GM19455 (cell line): Measurements from ENCODE around the gene PLXND1.

Source experiments
- ATAC-seq: cut with Tn5 transposase; IDR thresholded peaks from one replicate; pipeline ENCODE4 v1.9.1; 2021; ENCODE audit not compliant: unreplicated experiment

The PLXND1 gene

DNA sequence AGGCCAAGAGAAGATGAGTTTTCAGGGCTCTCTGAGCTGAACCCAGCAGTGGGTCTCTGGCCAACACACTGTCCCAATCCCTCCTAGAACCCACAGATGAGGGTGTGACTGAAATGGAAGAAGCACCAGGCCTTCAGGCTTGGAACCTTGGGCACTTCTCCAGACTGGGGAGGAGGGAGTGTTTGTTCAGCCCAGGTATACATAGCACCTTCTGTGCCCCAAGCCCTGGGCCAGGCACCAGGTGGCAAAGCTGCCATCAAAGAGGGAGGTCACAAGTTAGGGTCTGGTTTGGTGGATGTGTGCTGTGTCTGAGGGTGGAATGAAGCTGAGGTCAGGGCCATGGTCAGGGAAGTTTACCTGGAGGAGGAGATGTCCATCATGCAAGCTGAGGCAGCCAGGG is 93.9 kb downstream of the PLXND1 start:
- no peak for ATAC-seq

DNA sequence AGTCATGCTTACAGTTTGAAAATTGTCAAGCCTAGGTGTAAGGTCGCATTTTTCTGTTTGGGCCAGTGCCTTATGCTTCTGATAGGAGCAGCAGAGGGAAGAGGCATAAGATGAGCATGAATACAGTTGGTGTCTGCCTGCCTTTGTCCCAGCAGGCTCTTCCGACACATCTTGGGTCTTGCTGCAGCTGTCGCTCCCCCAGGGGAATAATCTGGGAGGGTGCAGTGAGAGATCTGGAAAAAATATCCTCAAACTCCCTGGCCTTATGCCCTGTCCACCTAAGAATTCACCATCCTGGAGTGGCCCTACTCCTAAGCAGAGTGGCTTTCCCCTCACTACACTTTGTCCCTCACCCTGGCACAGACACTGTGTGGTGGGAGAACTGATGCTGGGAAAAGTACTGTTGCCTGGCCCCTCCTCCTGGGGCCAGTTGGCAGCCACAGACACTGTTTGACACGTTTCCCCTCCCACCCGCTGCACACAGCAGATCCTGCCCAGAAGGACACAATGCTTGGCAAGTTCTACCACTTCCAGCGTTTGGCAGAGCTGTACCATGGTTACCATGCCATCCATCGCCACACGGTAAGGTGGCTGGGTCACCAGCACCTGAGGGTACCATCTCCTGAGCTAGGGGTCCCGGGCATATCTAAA is 99.2 kb downstream of the PLXND1 start:
- no peak for ATAC-seq

DNA sequence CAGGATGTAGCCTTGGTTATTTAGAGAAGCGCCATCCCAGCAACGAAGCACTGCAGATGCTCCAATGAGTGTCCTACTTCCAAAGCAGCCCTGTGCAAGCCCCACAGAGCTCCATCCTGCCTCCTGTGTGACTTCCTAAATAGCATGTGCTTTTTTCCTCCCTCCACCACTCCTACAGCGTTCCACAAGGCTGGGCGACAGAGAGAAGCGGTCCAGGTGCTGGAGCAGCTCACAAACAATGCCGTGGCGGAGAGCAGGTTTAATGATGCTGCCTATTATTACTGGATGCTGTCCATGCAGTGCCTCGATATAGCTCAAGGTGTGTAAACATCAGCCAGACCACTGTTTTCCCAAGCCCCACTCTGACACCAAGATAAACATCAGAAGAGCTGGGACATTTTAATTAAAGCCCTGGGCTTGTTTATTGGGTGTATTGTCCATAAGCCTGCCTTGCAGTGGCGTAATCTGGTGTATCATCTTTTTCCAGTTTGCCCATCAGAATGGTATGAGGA is 100.2 kb downstream of the PLXND1 start:
- ATAC-seq = no peak

DNA sequence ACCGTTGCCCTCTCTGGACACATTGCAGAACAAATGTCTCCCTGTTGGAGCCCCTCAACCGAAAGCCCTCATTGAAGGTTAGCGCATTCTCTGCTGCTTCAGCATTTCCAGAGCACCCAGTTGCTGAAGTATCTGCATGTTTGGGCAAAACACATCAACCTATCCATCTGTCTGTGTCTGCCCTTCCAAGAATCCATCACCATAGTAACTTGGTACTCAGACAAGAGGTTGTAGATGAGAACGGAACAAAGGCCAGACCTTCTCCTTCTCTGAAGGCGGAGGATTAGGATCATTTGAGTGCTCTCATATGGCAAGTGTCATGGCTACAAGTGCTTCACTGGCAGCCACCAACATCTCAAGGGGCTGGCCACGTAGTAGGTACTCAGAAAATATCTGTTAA is 101.1 kb downstream of the PLXND1 start:
- ATAC-seq = no peak
